ENCODE results near the gene RFTN1.

The RFTN1 gene

DNA sequence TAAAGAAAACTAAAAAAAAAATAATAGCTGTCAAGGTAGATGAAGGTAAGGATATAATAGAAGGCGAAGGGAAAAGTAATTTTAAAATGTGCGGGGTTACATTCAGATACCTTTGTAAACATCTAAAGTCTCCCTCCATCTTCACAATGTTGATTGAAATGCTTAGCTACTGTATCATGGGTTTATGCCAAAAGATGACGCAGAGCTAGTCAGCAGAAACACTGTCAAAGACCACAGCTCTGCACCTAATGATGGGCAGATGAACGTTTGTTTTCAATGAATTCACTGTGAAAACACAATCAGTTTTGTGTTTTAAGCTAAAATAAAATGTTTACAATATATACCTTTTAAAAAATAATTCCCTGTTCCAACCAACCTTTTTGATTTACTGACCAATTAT, 61.2 kb downstream of the RFTN1 start:
- TF ChIP-seq ARNT (IDR thresholded peaks at IDR 0.05), result no peak
- TF ChIP-seq FOXA1 (IDR thresholded peaks at IDR 0.05), result no peak
- no peak for TF ChIP-seq HDGF (IDR thresholded peaks at IDR 0.05; ENCODE audit: borderline replicate concordance)
- TF ChIP-seq, protein P1, sequence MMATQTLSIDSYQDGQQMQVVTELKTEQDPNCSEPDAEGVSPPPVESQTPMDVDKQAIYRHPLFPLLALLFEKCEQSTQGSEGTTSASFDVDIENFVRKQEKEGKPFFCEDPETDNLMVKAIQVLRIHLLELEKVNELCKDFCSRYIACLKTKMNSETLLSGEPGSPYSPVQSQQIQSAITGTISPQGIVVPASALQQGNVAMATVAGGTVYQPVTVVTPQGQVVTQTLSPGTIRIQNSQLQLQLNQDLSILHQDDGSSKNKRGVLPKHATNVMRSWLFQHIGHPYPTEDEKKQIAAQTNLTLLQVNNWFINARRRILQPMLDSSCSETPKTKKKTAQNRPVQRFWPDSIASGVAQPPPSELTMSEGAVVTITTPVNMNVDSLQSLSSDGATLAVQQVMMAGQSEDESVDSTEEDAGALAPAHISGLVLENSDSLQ (IDR thresholded peaks at IDR 0.05), result no peak
- TF ChIP-seq BHLHE40 (IDR thresholded peaks at IDR 0.05; ENCODE audit: borderline replicate concordance), result no peak
- TF ChIP-seq SP1 (IDR thresholded peaks at IDR 0.05), result no peak
- TF ChIP-seq FOXK2 (IDR thresholded peaks at IDR 0.05), result no peak
- TF ChIP-seq ZNF384 (IDR thresholded peaks at IDR 0.05), result no peak
- CTCF ChIA-PET, result no interaction called here
- POLR2A ChIA-PET, result no interaction called here
- no peak for DNase-seq (ENCODE audit: extremely low spot score)

DNA sequence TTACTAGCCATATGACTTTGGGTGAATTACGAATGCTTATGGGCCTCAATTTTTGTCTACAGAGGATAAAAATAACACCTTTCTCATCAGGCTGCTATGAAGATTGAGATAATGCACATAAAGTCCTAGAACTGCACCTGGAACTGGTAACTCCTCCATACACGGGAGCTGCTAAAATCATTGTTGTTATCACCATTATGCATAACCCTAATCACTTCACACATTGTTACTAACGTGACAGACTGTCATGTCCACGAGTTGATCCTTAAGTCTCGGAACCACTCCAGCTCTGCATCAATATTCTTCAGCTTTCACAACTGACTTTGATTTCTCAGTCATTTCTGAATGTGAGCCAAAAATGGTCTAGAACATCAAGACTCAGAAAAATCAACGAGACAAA, 64.1 kb downstream of the RFTN1 start:
- POLR2A ChIA-PET, result no interaction called here
- no peak for DNase-seq (ENCODE audit: extremely low spot score)
- no peak for TF ChIP-seq ARNT (IDR thresholded peaks at IDR 0.05)
- TF ChIP-seq FOXA1 (IDR thresholded peaks at IDR 0.05), result no peak
- no peak for TF ChIP-seq BHLHE40 (IDR thresholded peaks at IDR 0.05; ENCODE audit: borderline replicate concordance)
- TF ChIP-seq CTBP1 (IDR thresholded peaks at IDR 0.05; ENCODE audit: borderline replicate concordance), result no peak
- no peak for TF ChIP-seq NFRKB (IDR thresholded peaks at IDR 0.05)
- CTCF ChIA-PET, result no interaction called here

DNA sequence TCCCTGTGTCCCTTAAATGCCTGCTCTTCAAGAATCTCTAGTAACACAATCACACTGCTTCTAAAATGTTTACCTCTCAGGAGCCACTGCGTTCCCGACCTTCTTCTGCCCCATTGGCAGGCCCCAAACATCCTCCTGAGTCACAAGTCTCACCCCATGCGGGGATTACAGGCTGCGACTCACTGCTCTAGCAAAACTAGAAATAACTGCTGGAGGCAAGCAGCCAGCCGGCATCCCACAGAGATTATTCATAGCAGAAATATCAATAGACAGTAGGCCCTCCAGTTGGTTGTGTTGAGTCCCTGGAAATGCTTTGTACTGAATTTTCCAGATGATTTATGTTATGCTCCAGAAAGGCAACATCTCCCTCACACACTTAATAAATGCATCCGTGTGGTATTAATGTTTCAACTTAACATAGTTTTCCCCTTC, 64.8 kb downstream of the RFTN1 start:
- POLR2A ChIA-PET, result no interaction called here
- TF ChIP-seq ELF4 (IDR thresholded peaks at IDR 0.05) (no peak), HDGF (IDR thresholded peaks at IDR 0.05; ENCODE audit: borderline replicate concordance) (no peak), NFRKB (IDR thresholded peaks at IDR 0.05) (no peak), SUZ12 (IDR thresholded peaks at IDR 0.05) (no peak), LEF1 (IDR thresholded peaks at IDR 0.05; ENCODE audit: borderline replicate concordance) (no peak), L3MBTL2 (conservative IDR thresholded peaks at IDR 0.05) (no peak), TARDBP (IDR thresholded peaks at IDR 0.05) (no peak), FOXM1 (IDR thresholded peaks at IDR 0.05; ENCODE audit: borderline replicate concordance) (no peak), BHLHE40 (IDR thresholded peaks at IDR 0.05; ENCODE audit: borderline replicate concordance) (no peak), FOXA1 (IDR thresholded peaks at IDR 0.05) (no peak), ARNT (IDR thresholded peaks at IDR 0.05) (no peak), SP1 (IDR thresholded peaks at IDR 0.05) (no peak)
- TF ChIP-seq, protein P1 (IDR thresholded peaks at IDR 0.05), result no peak
- peak; percentile 38 for DNase-seq (ENCODE audit: extremely low spot score)
- CTCF ChIA-PET, result no interaction called here

DNA sequence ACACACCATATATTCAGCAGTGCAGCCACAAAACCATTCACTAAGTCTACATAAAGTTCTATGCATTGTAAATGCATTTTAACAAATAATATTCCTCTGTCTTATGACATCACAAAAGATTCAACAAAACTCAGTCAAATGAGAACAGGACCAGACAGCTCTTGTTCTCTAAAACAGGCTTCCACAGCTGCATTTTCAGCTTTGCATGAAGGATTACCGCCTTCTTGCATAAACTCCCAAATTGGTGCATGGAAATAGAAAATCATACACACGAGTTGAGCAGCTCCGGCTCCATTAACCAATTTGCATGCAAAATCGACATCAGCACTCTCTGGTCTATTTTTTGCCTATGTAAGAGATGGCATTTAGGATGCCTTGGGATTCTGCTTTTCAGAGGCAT, 66.4 kb downstream of the RFTN1 start:
- CTCF ChIA-PET, result no interaction called here
- no peak for DNase-seq (ENCODE audit: extremely low spot score)
- POLR2A ChIA-PET, result no interaction called here

DNA sequence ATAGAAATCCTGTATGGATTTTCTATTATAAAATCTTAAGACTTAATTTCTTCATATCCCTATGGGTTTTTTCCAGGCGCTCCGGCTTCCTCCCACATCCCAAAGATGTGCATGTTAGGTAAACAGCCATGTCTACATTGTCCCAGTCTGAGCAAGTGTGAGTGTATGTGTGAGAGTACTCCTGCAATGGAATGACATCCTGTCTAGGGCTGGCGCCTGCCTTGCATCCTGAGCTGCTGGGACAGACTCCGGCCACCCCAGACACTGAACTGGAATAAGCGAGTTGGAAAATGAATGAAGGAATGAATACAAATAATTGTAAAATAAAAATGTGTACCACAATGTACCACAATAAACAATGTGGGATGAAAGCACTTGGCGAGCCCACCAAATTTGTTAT, 69.2 kb downstream of the RFTN1 start:
- no peak for DNase-seq (ENCODE audit: extremely low spot score)
- ChIA-PET POLR2A (no interaction called here), CTCF (no interaction called here)
- no peak for TF ChIP-seq FOXA1 (IDR thresholded peaks at IDR 0.05)
- no peak for TF ChIP-seq LEF1 (IDR thresholded peaks at IDR 0.05; ENCODE audit: borderline replicate concordance)
- TF ChIP-seq BHLHE40 (IDR thresholded peaks at IDR 0.05; ENCODE audit: borderline replicate concordance), result no peak
- no peak for TF ChIP-seq SP1 (IDR thresholded peaks at IDR 0.05)
- TF ChIP-seq ELF4 (IDR thresholded peaks at IDR 0.05), result no peak
- TF ChIP-seq ARNT (IDR thresholded peaks at IDR 0.05), result no peak
- no peak for TF ChIP-seq CTBP1 (IDR thresholded peaks at IDR 0.05; ENCODE audit: borderline replicate concordance)
- TF ChIP-seq FOXK2 (IDR thresholded peaks at IDR 0.05), result no peak
- TF ChIP-seq ZNF384 (IDR thresholded peaks at IDR 0.05), result no peak

More for the DNA sequence above, 66.4 kb downstream of the RFTN1 start:
- no peak for TF ChIP-seq ARNT (IDR thresholded peaks at IDR 0.05)
- TF ChIP-seq FOXK2 (IDR thresholded peaks at IDR 0.05), result no peak
- TF ChIP-seq HDGF (IDR thresholded peaks at IDR 0.05; ENCODE audit: borderline replicate concordance), result no peak
- TF ChIP-seq ZNF384 (IDR thresholded peaks at IDR 0.05), result no peak
- TF ChIP-seq TARDBP (IDR thresholded peaks at IDR 0.05), result no peak
- no peak for TF ChIP-seq SUZ12 (IDR thresholded peaks at IDR 0.05)
- TF ChIP-seq LEF1 (IDR thresholded peaks at IDR 0.05; ENCODE audit: borderline replicate concordance), result no peak
- no peak for TF ChIP-seq SP1 (IDR thresholded peaks at IDR 0.05)
- no peak for TF ChIP-seq CTBP1 (IDR thresholded peaks at IDR 0.05; ENCODE audit: borderline replicate concordance)
- no peak for TF ChIP-seq BHLHE40 (IDR thresholded peaks at IDR 0.05; ENCODE audit: borderline replicate concordance)
- TF ChIP-seq FOXM1 (IDR thresholded peaks at IDR 0.05; ENCODE audit: borderline replicate concordance), result no peak
- TF ChIP-seq ELF4 (IDR thresholded peaks at IDR 0.05), result no peak
- TF ChIP-seq NFRKB (IDR thresholded peaks at IDR 0.05), result no peak
- TF ChIP-seq, protein P1 (IDR thresholded peaks at IDR 0.05), result no peak
- no peak for TF ChIP-seq L3MBTL2 (conservative IDR thresholded peaks at IDR 0.05)
- TF ChIP-seq FOXA1 (IDR thresholded peaks at IDR 0.05), result no peak

DNA sequence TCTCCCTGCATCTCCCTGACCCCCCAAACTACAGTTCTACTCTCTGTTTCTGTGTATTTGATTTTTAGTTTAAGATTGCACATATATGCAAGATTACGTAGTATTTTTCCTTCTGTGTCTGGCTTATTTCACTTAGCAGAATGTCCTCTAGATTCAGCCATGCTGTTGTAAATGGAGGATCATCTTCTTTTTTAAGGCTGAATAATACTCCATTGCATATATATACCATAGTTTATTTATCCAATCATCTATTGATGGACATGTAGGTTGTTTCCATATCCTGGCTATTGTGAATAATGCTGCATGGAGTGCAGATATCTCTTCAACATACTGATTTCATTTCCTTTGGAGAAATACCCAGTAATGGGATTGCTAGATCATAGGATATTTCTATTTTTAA, 70.8 kb downstream of the RFTN1 start:
- ChIA-PET POLR2A (no interaction called here), CTCF (no interaction called here)

More for the DNA sequence above, 70.8 kb downstream of the RFTN1 start:
- TF ChIP-seq ARNT (IDR thresholded peaks at IDR 0.05) (no peak), ELF4 (IDR thresholded peaks at IDR 0.05) (no peak), BHLHE40 (IDR thresholded peaks at IDR 0.05; ENCODE audit: borderline replicate concordance) (no peak), NFRKB (IDR thresholded peaks at IDR 0.05) (no peak), SUZ12 (IDR thresholded peaks at IDR 0.05) (no peak), CTBP1 (IDR thresholded peaks at IDR 0.05; ENCODE audit: borderline replicate concordance) (no peak), SP1 (IDR thresholded peaks at IDR 0.05) (no peak), ZNF384 (IDR thresholded peaks at IDR 0.05) (no peak), FOXK2 (IDR thresholded peaks at IDR 0.05) (no peak), FOXM1 (IDR thresholded peaks at IDR 0.05; ENCODE audit: borderline replicate concordance) (no peak), LEF1 (IDR thresholded peaks at IDR 0.05; ENCODE audit: borderline replicate concordance) (no peak), HDGF (IDR thresholded peaks at IDR 0.05; ENCODE audit: borderline replicate concordance) (no peak)
- TF ChIP-seq, protein P1 (IDR thresholded peaks at IDR 0.05), result no peak
- DNase-seq (ENCODE audit: extremely low spot score), result no peak

Data from HEK293T (cell line).